Body of pancreas (tissue), 4 donors: ENCODE results near the gene NTF3. TPM values are rescaled to one million over a fixed set of nuclear protein-coding genes. Genes with fewer than 3 reads are reported as not detected.

Source experiments
- ATAC-seq: fragments of 150-250 bp; one replicate; pipeline ENCODE4 v1.9.1; 2016
- DNase-seq, 4 donors: peaks; one replicate each; pipeline ENCODE4 v3.0.0-alpha.2; 2019
- H3K27ac ChIP-seq, 4 donors: fragments of 200-600 bp; sonication (generic); 1 replicate in 3 of 4; 2 replicates in 1 of 4; pipeline versions ENCODE4 v1.5.1 to v1.6.1; 2016 to 2019; ENCODE audit warnings: mild to moderate bottlenecking in 1 of 4, mixed read lengths in 1 of 4, moderate library complexity in 1 of 4
- H3K27me3 ChIP-seq, 2 donors: fragments of 200-600 bp; sonication (generic); one replicate each; pipeline ENCODE4 v1.6.0; 2016; ENCODE audit warnings: mild to moderate bottlenecking in 1 of 2
- H3K36me3 ChIP-seq, 2 donors: fragments of 200-600 bp; sonication (generic); replicated peaks in 1 of 2; 2 replicates each; pipeline ENCODE4 v1.5.1; 2016; ENCODE audit warnings: low read depth in 2 of 2; ENCODE audit not compliant: insufficient read depth in 1 of 2
- H3K4me1 ChIP-seq: fragments of 200-600 bp; sonication (generic); one replicate; pipeline ENCODE4 v1.6.0; 2016
- H3K4me3 ChIP-seq, 2 donors: fragments of 200-600 bp; sonication (generic); 1 replicate in 1 of 2; 2 replicates in 1 of 2; pipeline ENCODE4 v1.5.1; 2016 to 2019
- H3K9me3 ChIP-seq, 3 donors: fragments of 200-600 bp; sonication (generic); 1 replicate in 2 of 3; 2 replicates in 1 of 3; pipeline ENCODE4 v1.5.1; 2016
- POLR2A ChIP-seq, 3 donors: fragments of 450-650 bp; IDR thresholded peaks; one replicate each; pipeline ENCODE4 v1.6.1; 2016; ENCODE audit warnings: antibody characterized with exemption in 3 of 3, mild to moderate bottlenecking in 2 of 3
- WGBS, 2 donors: methylation state at CpG; one replicate each; pipeline ENCODE4 v1.1.5; 2017; 5-methylcytosine and 5-hydroxymethylcytosine counted together
- intact Hi-C: fragments of 100-400 bp; cut with DNase I; formaldehyde crosslinking; loops from one replicate; pipeline ENCODE4 v1.15.1; 2023
- total RNA-seq, 2 donors: library from RNA; depleted of rRNA; stranded (reverse); fragments of >200 nt; gene quantifications; one replicate each; pipeline ENCODE4 v1.1.0, GENCODE V29; 2016
- TF ChIP-seq, protein P1 (sequence below), 7 experiments: fragments of 450-650 bp in 4 of 7; fragments of 200-600 bp in 3 of 7; sonication (generic) in 3 of 7; IDR thresholded peaks; one replicate each; pipeline ENCODE4 v1.5.1; 2016 to 2019; ENCODE audit warnings: antibody characterized with exemption in 7 of 7

Gene NTF3
- total RNA-seq, 2 donors from 2014 or later: not detected

- intact Hi-C loops: no loop called here
- no peaks in the 10 kb centered on the region for H3K27me3 ChIP-seq
- H3K4me1 ChIP-seq: no peaks in the 10 kb centered on the region
- ATAC-seq: no peak
- no peak for DNase-seq
- no peak for TF ChIP-seq POLR2A (IDR thresholded peaks at IDR 0.05)
- TF ChIP-seq, protein P1, sequence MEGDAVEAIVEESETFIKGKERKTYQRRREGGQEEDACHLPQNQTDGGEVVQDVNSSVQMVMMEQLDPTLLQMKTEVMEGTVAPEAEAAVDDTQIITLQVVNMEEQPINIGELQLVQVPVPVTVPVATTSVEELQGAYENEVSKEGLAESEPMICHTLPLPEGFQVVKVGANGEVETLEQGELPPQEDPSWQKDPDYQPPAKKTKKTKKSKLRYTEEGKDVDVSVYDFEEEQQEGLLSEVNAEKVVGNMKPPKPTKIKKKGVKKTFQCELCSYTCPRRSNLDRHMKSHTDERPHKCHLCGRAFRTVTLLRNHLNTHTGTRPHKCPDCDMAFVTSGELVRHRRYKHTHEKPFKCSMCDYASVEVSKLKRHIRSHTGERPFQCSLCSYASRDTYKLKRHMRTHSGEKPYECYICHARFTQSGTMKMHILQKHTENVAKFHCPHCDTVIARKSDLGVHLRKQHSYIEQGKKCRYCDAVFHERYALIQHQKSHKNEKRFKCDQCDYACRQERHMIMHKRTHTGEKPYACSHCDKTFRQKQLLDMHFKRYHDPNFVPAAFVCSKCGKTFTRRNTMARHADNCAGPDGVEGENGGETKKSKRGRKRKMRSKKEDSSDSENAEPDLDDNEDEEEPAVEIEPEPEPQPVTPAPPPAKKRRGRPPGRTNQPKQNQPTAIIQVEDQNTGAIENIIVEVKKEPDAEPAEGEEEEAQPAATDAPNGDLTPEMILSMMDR (IDR thresholded peaks at IDR 0.05): no peak
- no peaks in the 10 kb centered on the region for H3K9me3 ChIP-seq
- H3K27ac ChIP-seq: no peak overlapping the region
- H3K36me3 ChIP-seq: no peaks in the 10 kb centered on the region
- H3K4me3 ChIP-seq: no peak overlapping the region
- 48 to 50% methylated on average over 7 of the region's 7 CpGs for WGBS, 2 donors
These were observed 80.7 kb downstream of the NTF3 start for GRCh38 chr12:5512601-5512970.

DNA sequence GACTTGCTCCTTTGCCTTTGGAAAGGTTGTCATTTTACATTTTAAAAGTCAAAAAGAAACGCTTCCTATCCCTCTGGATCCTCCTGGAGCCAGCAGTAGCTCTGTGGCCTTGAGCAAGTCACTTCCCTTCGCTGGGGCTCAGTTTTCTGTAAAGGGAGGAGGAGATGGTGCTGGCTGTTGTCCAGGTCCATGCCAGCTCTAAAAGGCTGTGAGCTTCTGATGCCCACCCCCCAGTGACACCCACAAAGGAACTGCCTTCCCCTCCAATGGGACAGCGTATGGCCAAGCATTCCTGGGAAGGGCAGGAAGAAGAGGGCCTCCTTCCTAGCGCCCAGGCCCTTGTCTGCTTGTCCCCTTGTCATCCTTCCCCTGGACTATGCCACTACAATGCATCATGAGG lies 81.5 kb downstream of the NTF3 start:
- H3K27ac ChIP-seq: no peak overlapping the region
- no peaks in the 10 kb centered on the region for H3K4me1 ChIP-seq
- intact Hi-C loops: no loop called here
- WGBS, 2 donors: 59 to 76% methylated on average over 4 of the region's 4 CpGs
- ATAC-seq: no peak
- H3K9me3 ChIP-seq: no peaks in the 10 kb centered on the region
- no peak for TF ChIP-seq POLR2A (IDR thresholded peaks at IDR 0.05)
- TF ChIP-seq, protein P1 (IDR thresholded peaks at IDR 0.05): no peak
- DNase-seq: no peak
- H3K36me3 ChIP-seq: no peaks in the 10 kb centered on the region
- H3K27me3 ChIP-seq: no peaks in the 10 kb centered on the region
- no peak overlapping the region for H3K4me3 ChIP-seq

- no peak for DNase-seq
- no peaks in the 10 kb centered on the region for H3K4me1 ChIP-seq
- no peaks in the 10 kb centered on the region for H3K27me3 ChIP-seq
- H3K9me3 ChIP-seq: no peaks in the 10 kb centered on the region
- H3K27ac ChIP-seq: no peak overlapping the region
- WGBS, 2 donors: 80 to 88% methylated on average over 6 of the region's 6 CpGs
- intact Hi-C loops: no loop called here
- H3K4me3 ChIP-seq: no peak overlapping the region
- TF ChIP-seq, protein P1 (IDR thresholded peaks at IDR 0.05): no peak
- no peak for TF ChIP-seq POLR2A (IDR thresholded peaks at IDR 0.05)
- no peaks in the 10 kb centered on the region for H3K36me3 ChIP-seq
- ATAC-seq: no peak
These were observed 82.1 kb downstream of the NTF3 start for GRCh38 chr12:5514016-5514415.

GRCh38 chr12:5514545-5514944 lies 82.6 kb downstream of the NTF3 start:
- H3K4me3 ChIP-seq: no peak overlapping the region
- intact Hi-C loops: no loop called here
- no peaks in the 10 kb centered on the region for H3K4me1 ChIP-seq
- no peak overlapping the region for H3K27ac ChIP-seq
- DNase-seq (no peak), ATAC-seq (no peak)
- no peaks in the 10 kb centered on the region for H3K36me3 ChIP-seq
- H3K9me3 ChIP-seq: no peaks in the 10 kb centered on the region
- no peak for TF ChIP-seq POLR2A (IDR thresholded peaks at IDR 0.05)
- TF ChIP-seq, protein P1 (IDR thresholded peaks at IDR 0.05): no peak
- 77 to 83% methylated on average over 4 of the region's 4 CpGs for WGBS, 2 donors
- H3K27me3 ChIP-seq: no peaks in the 10 kb centered on the region

DNA sequence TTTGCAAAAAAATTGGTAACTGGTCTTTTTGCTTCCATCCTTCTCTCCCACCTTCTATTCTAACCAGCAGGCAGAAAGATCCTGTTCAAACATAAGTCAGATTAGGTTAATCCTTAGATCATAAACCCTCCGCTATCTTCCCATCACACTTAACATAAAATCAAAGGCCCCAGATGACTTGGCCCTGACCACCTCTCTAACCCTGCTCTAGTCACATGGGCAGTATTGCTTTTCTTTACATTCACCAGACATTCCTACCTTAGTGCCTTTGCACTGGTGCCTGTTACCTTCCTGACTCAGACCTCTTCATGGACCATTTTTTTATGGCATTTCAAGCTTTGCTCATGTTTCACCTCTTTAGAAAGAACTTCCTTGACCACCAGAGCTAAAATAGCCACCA lies 83.5 kb downstream of the NTF3 start:
- Histone ChIP-seq H3K27me3 (no peaks in the 10 kb centered on the region), H3K4me1 (no peaks in the 10 kb centered on the region), H3K27ac (no peak overlapping the region), H3K9me3 (no peaks in the 10 kb centered on the region), H3K36me3 (no peaks in the 10 kb centered on the region), H3K4me3 (no peak overlapping the region)
- DNase-seq: no peak
- whole genome bisulfite sequencing, 2 donors: 92 to 96% methylated on average over 1 of the region's 1 CpG
- TF ChIP-seq, protein P1 (IDR thresholded peaks at IDR 0.05): no peak
- no peak for TF ChIP-seq POLR2A (IDR thresholded peaks at IDR 0.05)
- ATAC-seq: no peak
- intact Hi-C loops: no loop called here
